Dermis lymphatic vessel endothelial cell (primary cell): Measurements from ENCODE around the gene KRTAP22-1. TPM values are rescaled to one million over a fixed set of nuclear protein-coding genes. Genes with fewer than 3 reads are reported as not detected.

Experiments used
- total RNA-seq: library from RNA; depleted of rRNA; stranded (reverse); fragments of >200 nt; gene quantifications from 2 replicates; pipeline ENCODE4 v1.2.1, GENCODE V29; 2014

KRTAP22-1 gene
- not detected in 2 replicates for total RNA-seq

DNA sequence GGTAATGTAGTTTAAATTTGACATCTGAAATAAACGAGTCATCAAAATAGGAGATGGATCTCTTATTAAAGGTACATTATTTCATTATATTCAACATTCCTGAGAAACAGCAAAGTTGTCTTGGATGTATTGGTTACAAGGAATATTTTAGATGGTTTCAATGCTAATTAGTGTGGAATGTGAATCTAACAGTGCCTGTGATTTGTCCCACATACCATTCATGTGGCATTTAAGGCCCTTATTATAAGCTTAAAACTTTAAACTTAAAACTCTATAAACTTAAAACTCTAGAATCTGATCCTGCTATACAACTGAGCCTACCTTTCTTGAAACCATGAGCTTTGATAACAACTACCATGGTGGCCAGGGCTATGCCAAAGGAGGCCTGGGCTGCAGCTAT, at the start of gene KRTAP22-1:
KRTAP22-1 (plus strand) TSS at position 301 of the 400 bp plus-strand sequence.

DNA sequence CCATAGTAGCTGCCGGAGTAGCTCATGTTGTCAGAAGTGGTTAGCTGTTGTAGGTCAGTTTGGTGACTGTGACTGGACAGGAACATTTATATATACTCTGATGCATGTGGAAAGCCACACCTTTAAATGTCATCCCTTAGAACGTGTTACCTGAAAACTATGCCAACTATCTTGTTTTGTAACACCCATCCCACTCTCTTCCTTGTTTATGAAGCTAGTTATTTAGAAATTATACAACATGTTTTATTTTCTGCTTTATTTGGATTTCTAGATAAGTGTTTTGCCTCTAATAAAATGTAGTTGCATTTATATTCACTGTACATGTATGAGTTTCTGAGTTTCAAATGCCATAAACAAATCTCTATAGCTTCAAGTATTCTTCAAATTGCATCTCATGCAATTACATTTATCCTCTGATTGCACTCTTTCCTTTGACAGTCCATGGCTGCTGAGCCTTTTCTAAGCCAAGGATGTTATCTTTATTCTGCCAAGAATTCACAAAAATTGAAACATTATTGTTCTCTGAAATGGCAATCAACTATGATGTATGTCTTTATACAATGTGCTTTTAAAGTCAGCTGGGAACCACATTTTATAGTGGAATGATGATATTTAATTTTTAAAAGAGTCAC, 39.5 kb upstream of the KRTAP22-1 start, which contains the start of gene KRTAP19-7:
KRTAP19-7 (minus strand) TSS at position 51 of the 632 bp plus-strand sequence; CDS start at position 26, 25 bp downstream.

DNA sequence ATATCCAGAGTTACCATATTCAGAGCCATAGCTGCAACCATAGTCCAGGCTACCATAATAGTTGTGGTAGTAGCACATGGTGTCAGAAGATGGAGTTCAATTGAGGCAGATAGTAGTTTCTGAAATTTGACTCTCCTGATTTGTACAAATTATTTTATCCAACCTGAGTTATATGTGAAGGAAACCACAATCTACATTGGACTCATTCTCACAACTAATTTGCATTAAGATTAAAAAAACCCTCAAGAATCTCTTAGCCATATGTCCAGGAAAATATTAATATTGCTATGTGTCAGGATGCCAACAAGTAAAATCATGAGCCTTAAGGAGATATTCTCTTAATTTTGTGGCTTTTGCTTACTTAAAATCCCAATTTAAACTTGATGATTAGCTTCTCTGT, 10.6 kb upstream of the KRTAP22-1 start, which contains the start of gene KRTAP22-2:
KRTAP22-2 (minus strand) TSS at position 101 of the 400 bp plus-strand sequence.

DNA sequence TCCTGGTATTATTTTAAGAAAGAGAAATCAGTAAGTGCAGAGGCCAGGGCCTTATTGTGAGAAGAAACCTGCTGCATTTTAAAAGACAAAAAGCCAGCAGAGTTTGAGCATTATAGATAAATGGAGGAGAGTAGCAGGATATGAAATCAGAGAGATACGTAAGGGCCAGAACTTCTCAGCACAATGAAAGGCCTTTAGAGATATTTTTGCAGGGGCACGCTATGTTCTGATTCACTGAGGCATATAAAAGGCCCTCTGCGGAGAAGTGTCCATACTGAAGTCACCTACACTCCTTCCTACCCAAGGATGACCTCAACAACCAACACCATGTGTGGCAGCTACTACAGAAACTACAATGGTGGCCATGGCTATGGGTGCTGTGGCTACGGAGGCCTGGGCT, 8.7 kb upstream of the KRTAP22-1 start, which contains the start of gene KRTAP6-3:
KRTAP6-3 (plus strand) TSS at position 301 of the 400 bp plus-strand sequence; CDS start at position 307, 6 bp downstream.

DNA sequence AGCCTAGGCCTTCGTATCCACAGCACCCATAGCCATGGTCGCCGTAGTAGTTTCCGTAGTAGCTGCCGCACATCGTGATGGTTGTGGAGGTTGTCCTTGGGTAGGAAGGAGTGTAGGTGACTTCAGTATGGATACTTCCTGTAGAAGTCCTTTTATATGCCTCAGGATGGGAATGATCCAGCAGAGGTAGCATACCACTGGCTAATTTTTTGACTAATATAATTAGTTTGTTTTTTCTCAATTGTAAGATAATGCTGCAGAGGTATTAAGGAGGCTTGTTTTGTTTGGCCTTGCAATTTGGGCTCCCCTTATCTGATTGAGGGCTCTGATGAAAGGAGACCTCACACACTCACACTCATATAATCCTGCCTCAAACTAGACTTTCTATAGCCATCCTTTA, 2.1 kb upstream of the KRTAP22-1 start, which contains the start of gene KRTAP6-2:
KRTAP6-2 (minus strand) TSS at position 101 of the 400 bp plus-strand sequence; CDS start at position 73, 28 bp downstream.

DNA sequence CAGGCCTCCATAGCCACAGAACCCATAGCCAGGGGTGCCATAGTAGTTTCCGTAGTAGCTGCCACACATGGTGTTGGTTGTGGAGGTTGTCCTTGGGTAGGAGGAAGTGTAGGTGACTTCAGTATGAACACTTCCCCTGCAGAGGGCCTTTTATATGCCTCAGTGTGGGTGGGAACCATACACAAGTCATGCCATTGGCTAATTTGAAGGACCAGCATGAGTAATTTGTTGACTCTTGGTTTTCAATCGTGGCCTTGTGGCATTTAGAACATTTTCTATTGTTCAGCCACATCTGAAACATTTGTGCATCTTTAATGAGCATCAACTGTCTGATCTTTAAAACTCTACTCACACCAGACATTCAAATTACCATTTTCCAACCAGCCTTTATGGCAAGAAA, 12.9 kb downstream of the KRTAP22-1 start, which contains the start of gene KRTAP6-1:
KRTAP6-1 (minus strand) TSS at position 95 of the 400 bp plus-strand sequence; CDS start at position 69, 26 bp downstream.

DNA sequence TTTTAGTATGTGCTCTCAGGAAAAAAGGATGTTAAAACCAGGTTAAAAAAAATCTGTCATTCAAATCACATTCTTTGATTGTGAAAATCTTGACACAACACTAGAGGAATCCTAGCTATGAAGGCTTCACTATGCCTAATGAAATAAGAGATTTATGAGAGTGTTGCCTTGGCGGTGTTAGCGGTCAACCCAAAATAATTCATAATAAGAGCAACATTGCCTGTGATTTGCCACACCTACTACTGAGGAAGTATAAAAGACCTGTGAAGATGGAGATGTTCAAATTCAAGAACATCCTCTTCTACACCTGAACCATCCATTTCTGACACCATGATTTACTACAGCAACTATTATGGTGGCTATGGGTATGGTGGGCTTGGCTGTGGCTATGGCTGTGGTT, 15.2 kb downstream of the KRTAP22-1 start, which contains the start of gene KRTAP20-1:
KRTAP20-1 (plus strand) TSS at position 301 of the 400 bp plus-strand sequence; CDS start at position 331, 30 bp downstream.

DNA sequence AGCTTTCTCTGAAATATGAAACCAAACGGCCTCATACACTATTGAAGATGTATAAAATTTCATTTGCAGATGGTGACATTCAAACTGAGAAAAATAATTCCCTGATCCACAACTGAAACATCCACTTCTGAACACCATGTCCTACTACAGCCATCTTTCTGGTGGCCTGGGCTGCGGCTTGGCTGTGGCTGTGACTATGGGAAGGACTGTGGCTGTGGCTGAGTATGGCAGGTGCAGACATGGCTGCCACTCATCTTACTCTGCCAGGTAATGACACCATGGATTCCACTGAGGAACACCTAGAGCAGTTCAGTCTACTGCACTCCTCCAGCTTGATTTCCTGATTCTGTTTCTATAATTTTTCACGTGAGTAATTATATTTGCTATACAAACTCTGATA, 19.6 kb downstream of the KRTAP22-1 start, which contains the start of gene KRTAP20-4:
KRTAP20-4 (plus strand) TSS at position 106 of the 400 bp plus-strand sequence.

DNA sequence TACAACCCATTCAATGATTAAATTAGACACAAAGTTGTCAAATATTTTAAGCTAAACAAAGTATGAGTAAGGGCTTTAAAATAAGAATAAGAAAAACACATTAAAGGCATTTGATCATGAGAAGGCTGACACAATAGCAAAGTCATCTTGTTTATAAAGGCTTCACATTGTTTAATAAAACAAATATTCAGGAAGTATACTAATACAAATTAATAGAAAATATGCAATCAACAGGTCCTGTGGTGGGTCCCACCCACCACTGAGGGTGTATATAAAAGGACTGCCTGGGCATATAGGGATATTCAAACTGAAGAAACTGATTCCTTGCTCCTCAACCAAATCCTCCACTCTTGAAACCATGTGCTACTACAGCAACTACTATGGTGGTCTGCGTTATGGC, 34.0 kb downstream of the KRTAP22-1 start, which contains the start of gene KRTAP20-2:
KRTAP20-2 (plus strand) TSS at position 301 of the 400 bp plus-strand sequence; CDS start at position 359, 58 bp downstream.

DNA sequence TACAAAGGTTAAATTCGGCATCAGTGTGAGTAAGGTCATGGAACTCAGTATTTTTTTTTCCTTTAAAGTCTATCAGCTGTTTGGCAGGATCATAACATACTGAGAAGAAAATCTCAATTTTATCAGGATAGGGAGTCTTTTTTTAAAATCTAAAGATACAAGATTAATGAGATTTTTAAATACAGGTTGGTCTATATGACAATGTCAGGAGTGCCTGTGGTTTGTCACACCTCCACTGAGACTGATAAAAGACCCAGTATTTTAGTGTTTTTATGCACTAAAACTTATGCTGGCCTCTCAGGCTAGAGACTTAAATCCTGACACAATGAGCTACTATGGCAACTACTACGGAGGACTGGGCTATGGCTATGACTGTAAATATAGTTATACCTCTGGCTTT, 41.7 kb downstream of the KRTAP22-1 start, which contains the start of gene KRTAP20-3:
KRTAP20-3 (plus strand) TSS at position 301 of the 400 bp plus-strand sequence.

Other genes starting within 250 kb of the KRTAP22-1 start
- not detected in 2 replicates for gene KRTAP13-2, start 228.8 kb upstream of the KRTAP22-1 start, total RNA-seq
- gene KRTAP13-1, start 205.1 kb upstream of the KRTAP22-1 start, total RNA-seq = not detected in 2 replicates
- gene KRTAP13-3, start 175.2 kb upstream of the KRTAP22-1 start, total RNA-seq = not detected in 2 replicates
- gene KRTAP13-4, start 170.9 kb upstream of the KRTAP22-1 start, total RNA-seq = not detected in 2 replicates
- gene KRTAP15-1, start 160.8 kb upstream of the KRTAP22-1 start, total RNA-seq = not detected in 2 replicates
- gene KRTAP19-1, start 120.7 kb upstream of the KRTAP22-1 start, total RNA-seq = not detected in 2 replicates
- gene KRTAP19-2, start 113.7 kb upstream of the KRTAP22-1 start, total RNA-seq = not detected in 2 replicates
- not detected in 2 replicates for gene KRTAP19-3, start 109.1 kb upstream of the KRTAP22-1 start, total RNA-seq
- not detected in 2 replicates for gene KRTAP19-4, start 103.9 kb upstream of the KRTAP22-1 start, total RNA-seq
- gene KRTAP19-5, start 98.9 kb upstream of the KRTAP22-1 start, total RNA-seq = not detected in 2 replicates
- gene KRTAP19-6, start 59.2 kb upstream of the KRTAP22-1 start, total RNA-seq = not detected in 2 replicates
- not detected in 2 replicates for gene KRTAP19-7, start 39.8 kb upstream of the KRTAP22-1 start, total RNA-seq
- gene KRTAP22-2, start 10.7 kb upstream of the KRTAP22-1 start, total RNA-seq = not detected in 2 replicates
- not detected in 2 replicates for gene KRTAP6-3, start 8.6 kb upstream of the KRTAP22-1 start, total RNA-seq
- not detected in 2 replicates for gene KRTAP6-2, start 2.2 kb upstream of the KRTAP22-1 start, total RNA-seq
- not detected in 2 replicates for gene KRTAP6-1, start 12.8 kb downstream of the KRTAP22-1 start, total RNA-seq
- not detected in 2 replicates for gene KRTAP20-1, start 15.3 kb downstream of the KRTAP22-1 start, total RNA-seq
- gene KRTAP20-4, start 19.5 kb downstream of the KRTAP22-1 start, total RNA-seq = not detected in 2 replicates
- gene KRTAP20-2, start 34.1 kb downstream of the KRTAP22-1 start, total RNA-seq = not detected in 2 replicates
- gene KRTAP20-3, start 41.8 kb downstream of the KRTAP22-1 start, total RNA-seq = not detected in 2 replicates
- not detected in 2 replicates for gene KRTAP21-3, start 117.7 kb downstream of the KRTAP22-1 start, total RNA-seq
- not detected in 2 replicates for gene KRTAP21-2, start 146.2 kb downstream of the KRTAP22-1 start, total RNA-seq
- not detected in 2 replicates for gene KRTAP21-1, start 154.3 kb downstream of the KRTAP22-1 start, total RNA-seq
- gene KRTAP8-1, start 212.2 kb downstream of the KRTAP22-1 start, total RNA-seq = not detected in 2 replicates
- not detected in 2 replicates for gene KRTAP7-1, start 228.7 kb downstream of the KRTAP22-1 start, total RNA-seq